ENCODE results near the gene IGF2R. TPM values are rescaled to one million over a fixed set of nuclear protein-coding genes. Genes with fewer than 3 reads are reported as not detected.

IGF2R gene
- total RNA-seq, 4 donors from 2014 or later = 56.6 to 134 (median 108) TPM

GRCh38 chr6:160092602-160093001, 123.7 kb downstream of the IGF2R start:
- ATAC-seq (no peak), DNase-seq (no peak)
- Histone ChIP-seq H3K4me1 (no peaks in the 10 kb centered on the region), H3K27ac (no peak overlapping the region), H3K36me3 (peaks cover 0 to 82% of the 10 kb centered on the region in 2 donors), H3K27me3 (no peaks in the 10 kb centered on the region), H3K4me3 (no peak overlapping the region), H3K9me3 (no peaks in the 10 kb centered on the region)
- intact Hi-C loops (cut with DNase I; ENCODE audit: low total_unique reads) (no loop called here), in situ Hi-C loops (cut with MboI; ENCODE audit: low sequenced_read_pairs in 4 of 4) (loop anchor here in 1 of 4 donors (25.0 kb wide), 1 partner anchor 230 kb away; no protein-coding TSS in a partner anchor)
- no peak for TF ChIP-seq POLR2A (IDR thresholded peaks at IDR 0.05)
- TF ChIP-seq CTCF (IDR thresholded peaks at IDR 0.05 in 4 of 5, conservative IDR thresholded peaks at IDR 0.05 in 1 of 5) = no peak

- TF ChIP-seq POLR2A (IDR thresholded peaks at IDR 0.05) (no peak), CTCF (IDR thresholded peaks at IDR 0.05 in 4 of 5, conservative IDR thresholded peaks at IDR 0.05 in 1 of 5) (no peak)
- no peaks in the 10 kb centered on the region for H3K4me1 ChIP-seq
- in situ Hi-C loops (cut with MboI; ENCODE audit: low sequenced_read_pairs in 4 of 4) (loop anchor here in 1 of 4 donors (25.0 kb wide), 1 partner anchor 231 kb away; no protein-coding TSS in a partner anchor), intact Hi-C loops (cut with DNase I; ENCODE audit: low total_unique reads) (no loop called here)
- no peaks in the 10 kb centered on the region for H3K9me3 ChIP-seq
- ATAC-seq (no peak), DNase-seq (no peak)
- no peak overlapping the region for H3K27ac ChIP-seq
- no peaks in the 10 kb centered on the region for H3K27me3 ChIP-seq
- peaks cover 0 to 87% of the 10 kb centered on the region in 2 donors for H3K36me3 ChIP-seq
- no peak overlapping the region for H3K4me3 ChIP-seq
These were observed 124.2 kb downstream of the IGF2R start for GRCh38 chr6:160093061-160093460.

- H3K27me3 ChIP-seq = no peaks in the 10 kb centered on the region
- H3K36me3 ChIP-seq = peaks cover 0 to 92% of the 10 kb centered on the region in 2 donors
- no peak overlapping the region for H3K4me3 ChIP-seq
- no peak overlapping the region for H3K27ac ChIP-seq
- peak in 1 of 2 donors; percentile 19 for ATAC-seq
- DNase-seq = no peak
- in situ Hi-C loops (cut with MboI; ENCODE audit: low sequenced_read_pairs in 4 of 4) = loop anchor here in 1 of 4 donors (25.0 kb wide), 1 partner anchor 232 kb away; no protein-coding TSS in a partner anchor
- no peaks in the 10 kb centered on the region for H3K4me1 ChIP-seq
- intact Hi-C loops (cut with DNase I; ENCODE audit: low total_unique reads) = no loop called here
- no peaks in the 10 kb centered on the region for H3K9me3 ChIP-seq
- TF ChIP-seq POLR2A (IDR thresholded peaks at IDR 0.05) = no peak
- TF ChIP-seq CTCF (IDR thresholded peaks at IDR 0.05 in 4 of 5, conservative IDR thresholded peaks at IDR 0.05 in 1 of 5) = no peak
These were observed 125.1 kb downstream of the IGF2R start for GRCh38 chr6:160093946-160094345.

- DNase-seq (no peak), ATAC-seq (no peak)
- peaks cover 0 to 92% of the 10 kb centered on the region in 2 donors for H3K36me3 ChIP-seq
- H3K27ac ChIP-seq = no peak overlapping the region
- H3K9me3 ChIP-seq = no peaks in the 10 kb centered on the region
- H3K4me1 ChIP-seq = no peaks in the 10 kb centered on the region
- in situ Hi-C loops (cut with MboI; ENCODE audit: low sequenced_read_pairs in 4 of 4) = loop anchor here in 1 of 4 donors (25.0 kb wide), 1 partner anchor 233 kb away; no protein-coding TSS in a partner anchor
- no peak for TF ChIP-seq CTCF (IDR thresholded peaks at IDR 0.05 in 4 of 5, conservative IDR thresholded peaks at IDR 0.05 in 1 of 5)
- no peak for TF ChIP-seq POLR2A (IDR thresholded peaks at IDR 0.05)
- intact Hi-C loops (cut with DNase I; ENCODE audit: low total_unique reads) = no loop called here
- no peak overlapping the region for H3K4me3 ChIP-seq
- no peaks in the 10 kb centered on the region for H3K27me3 ChIP-seq
These were observed 126.4 kb downstream of the IGF2R start for GRCh38 chr6:160095146-160095845.

Data from gastrocnemius medialis (tissue), 4 donors.